WERI-Rb-1 (cell line): ENCODE results near the gene COL27A1.
A peak's percentile ranks its signal among the peaks of the same experiment; 100 is the strongest.

ENCODE experiments used
- DNase-seq: peaks from one replicate; pipeline ENCODE4 v3.0.0-alpha.2; 2020
- H3K27ac ChIP-seq: fragments of 250-450 bp; sonication (Bioruptor Pico); 2 replicates; pipeline ENCODE4 v1.5.1; 2020; ENCODE audit warnings: mild to moderate bottlenecking, moderate library complexity
- H3K27me3 ChIP-seq: fragments of 250-450 bp; sonication (Bioruptor Pico); 2 replicates; pipeline ENCODE4 v1.5.1; 2021; ENCODE audit warnings: mild to moderate bottlenecking, low read depth, moderate library complexity; ENCODE audit not compliant: insufficient read depth, severe bottlenecking
- H3K36me3 ChIP-seq: fragments of 250-450 bp; sonication (Bioruptor Pico); 2 replicates; pipeline ENCODE4 v1.5.1; 2020; ENCODE audit warnings: mild to moderate bottlenecking, moderate library complexity
- H3K4me3 ChIP-seq: 2 replicates; pipeline ENCODE4 v1.5.1; 2011; ENCODE audit warnings: low read depth, mild to moderate bottlenecking, control low read depth, low read length
- H3K9me3 ChIP-seq: fragments of 250-450 bp; sonication (Bioruptor Pico); 2 replicates; pipeline ENCODE4 v1.5.1; 2021; ENCODE audit warnings: mild to moderate bottlenecking, moderate library complexity; ENCODE audit not compliant: severe bottlenecking
- TF ChIP-seq, protein P1 (sequence below): IDR thresholded peaks from 2 replicates; pipeline ENCODE4 v1.5.1; 2011; ENCODE audit warnings: low read depth, mild to moderate bottlenecking, control low read depth, inconsistent platforms, low read length

Gene COL27A1

DNA sequence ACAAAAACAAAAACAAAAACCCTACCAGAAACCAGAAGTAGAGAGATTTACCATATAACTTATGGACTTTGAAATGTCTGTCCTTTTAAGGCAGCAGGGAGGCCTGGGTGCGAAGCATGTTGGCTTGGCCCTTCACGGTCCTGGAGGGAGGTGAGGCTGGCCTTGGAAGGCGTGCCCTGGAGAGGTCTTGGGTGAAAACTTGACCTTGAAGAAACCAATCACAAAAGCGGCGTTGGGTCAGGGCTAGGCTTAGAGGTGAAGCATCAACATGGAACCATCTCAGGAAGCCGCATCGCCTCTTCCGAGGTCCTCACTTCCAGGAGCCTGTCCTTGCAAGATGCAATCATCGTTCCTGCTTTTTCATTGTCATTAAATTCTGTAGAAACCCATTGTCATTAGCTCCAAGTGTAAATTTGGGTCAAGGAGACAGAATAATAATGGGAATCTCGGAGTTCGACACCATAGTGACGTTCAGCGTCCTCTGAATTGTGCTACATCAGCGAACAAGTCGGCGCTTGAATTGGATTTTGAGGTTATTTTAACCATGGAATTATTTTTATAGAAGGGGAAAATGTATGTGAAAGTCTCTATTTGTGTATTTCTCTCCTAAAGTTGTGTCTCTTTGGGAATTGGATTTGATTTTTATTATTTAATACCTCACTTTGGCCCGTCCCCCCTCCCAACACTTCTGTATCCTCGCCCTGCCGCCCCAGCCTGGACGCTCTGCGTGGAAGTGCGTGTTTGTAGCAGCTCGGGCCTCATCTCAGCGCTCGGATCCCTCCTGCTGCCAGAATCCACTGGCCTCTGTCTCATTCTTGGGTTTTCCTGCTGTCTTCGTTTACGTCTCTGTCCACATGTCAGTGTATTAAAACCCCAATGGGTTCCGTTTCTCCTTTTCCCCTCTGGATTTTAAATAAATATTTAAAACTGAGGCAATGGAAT, 156.5 kb downstream of the COL27A1 start:
- Histone ChIP-seq H3K36me3 (peaks cover 44% of the 10 kb centered on the region), H3K9me3 (peaks cover 5% of the 10 kb centered on the region), H3K27ac (no peak overlapping the region), H3K4me3 (no peak overlapping the region), H3K27me3 (no peaks in the 10 kb centered on the region)
- peak; percentile 8 for DNase-seq
- TF ChIP-seq, protein P1, sequence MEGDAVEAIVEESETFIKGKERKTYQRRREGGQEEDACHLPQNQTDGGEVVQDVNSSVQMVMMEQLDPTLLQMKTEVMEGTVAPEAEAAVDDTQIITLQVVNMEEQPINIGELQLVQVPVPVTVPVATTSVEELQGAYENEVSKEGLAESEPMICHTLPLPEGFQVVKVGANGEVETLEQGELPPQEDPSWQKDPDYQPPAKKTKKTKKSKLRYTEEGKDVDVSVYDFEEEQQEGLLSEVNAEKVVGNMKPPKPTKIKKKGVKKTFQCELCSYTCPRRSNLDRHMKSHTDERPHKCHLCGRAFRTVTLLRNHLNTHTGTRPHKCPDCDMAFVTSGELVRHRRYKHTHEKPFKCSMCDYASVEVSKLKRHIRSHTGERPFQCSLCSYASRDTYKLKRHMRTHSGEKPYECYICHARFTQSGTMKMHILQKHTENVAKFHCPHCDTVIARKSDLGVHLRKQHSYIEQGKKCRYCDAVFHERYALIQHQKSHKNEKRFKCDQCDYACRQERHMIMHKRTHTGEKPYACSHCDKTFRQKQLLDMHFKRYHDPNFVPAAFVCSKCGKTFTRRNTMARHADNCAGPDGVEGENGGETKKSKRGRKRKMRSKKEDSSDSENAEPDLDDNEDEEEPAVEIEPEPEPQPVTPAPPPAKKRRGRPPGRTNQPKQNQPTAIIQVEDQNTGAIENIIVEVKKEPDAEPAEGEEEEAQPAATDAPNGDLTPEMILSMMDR = no peak

DNA sequence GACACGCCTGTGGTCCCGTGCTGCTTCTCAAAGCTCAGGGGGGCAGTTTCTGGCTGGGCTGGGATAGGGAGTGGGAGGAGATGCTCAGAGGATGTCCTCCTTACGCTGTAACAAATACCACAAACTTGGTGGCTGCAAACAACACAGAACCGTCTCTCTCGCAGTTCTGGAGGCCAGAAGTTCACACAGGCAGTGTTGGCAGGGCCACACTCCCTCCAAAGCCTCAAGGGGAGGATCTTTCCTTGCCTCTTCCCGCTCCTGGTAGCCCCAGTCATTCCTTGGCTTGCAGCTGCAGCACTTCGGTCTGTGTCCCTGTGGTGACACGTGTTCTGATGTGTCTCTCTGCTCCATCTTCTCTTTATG, 157.2 kb downstream of the COL27A1 start:
- H3K9me3 ChIP-seq = peaks cover 5% of the 10 kb centered on the region
- no peak overlapping the region for H3K27ac ChIP-seq
- H3K4me3 ChIP-seq = no peak overlapping the region
- TF ChIP-seq, protein P1 = no peak
- H3K27me3 ChIP-seq = no peaks in the 10 kb centered on the region
- peak; percentile 4 for DNase-seq
- peaks cover 37% of the 10 kb centered on the region for H3K36me3 ChIP-seq

DNA sequence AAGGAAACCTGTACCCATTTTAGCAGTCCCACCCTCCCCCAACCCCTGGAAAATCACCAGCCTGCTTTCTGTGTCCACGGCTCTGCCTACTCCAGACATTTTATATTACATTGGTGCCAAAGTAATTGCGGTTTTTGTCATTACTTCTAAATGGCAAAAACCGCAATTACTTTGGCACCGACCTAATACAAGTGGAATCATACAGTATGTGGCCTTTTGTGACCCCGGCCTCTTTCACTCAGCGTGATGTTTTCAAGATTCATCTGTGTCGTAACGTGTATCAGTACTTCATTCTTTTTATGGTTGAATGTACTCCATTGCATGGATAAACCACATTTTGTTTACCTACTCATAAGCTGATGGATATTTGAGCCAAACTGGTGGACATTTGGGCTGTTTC, 157.8 kb downstream of the COL27A1 start:
- TF ChIP-seq, protein P1 = no peak
- Histone ChIP-seq H3K27me3 (no peaks in the 10 kb centered on the region), H3K4me3 (no peak overlapping the region), H3K36me3 (peaks cover 30% of the 10 kb centered on the region), H3K27ac (no peak overlapping the region), H3K9me3 (peaks cover 5% of the 10 kb centered on the region)
- no peak for DNase-seq

DNA sequence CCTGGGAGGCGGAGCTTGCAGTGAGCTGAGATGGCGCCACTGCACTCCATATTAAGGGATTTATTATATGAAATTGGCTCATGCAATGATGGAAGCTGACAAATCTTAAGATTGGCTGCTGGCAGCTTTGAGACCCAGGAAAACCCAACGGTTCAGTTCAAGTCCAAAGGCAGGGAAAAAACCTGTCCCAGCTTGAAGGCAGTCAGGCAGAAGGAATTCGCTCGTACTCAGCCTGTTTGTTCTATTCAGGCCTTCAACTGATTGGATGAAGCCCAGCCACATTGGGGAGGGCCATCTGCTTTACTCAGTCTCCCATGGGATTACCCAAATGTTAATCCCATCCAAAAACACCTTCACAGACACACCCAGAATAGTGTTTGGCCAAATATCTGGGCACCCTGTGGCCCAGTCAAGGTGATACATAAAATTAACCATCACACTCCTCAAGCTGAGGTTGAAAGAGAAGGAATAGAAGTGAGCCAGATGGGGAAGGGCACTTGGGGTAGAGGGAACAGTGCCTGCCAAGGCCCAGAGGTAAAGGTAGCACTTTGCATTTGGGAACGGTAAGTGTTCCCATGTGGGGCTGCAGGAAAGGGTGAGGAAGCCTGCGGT, 159.0 kb downstream of the COL27A1 start:
- TF ChIP-seq, protein P1 = no peak
- H3K36me3 ChIP-seq = peaks cover 19% of the 10 kb centered on the region
- no peaks in the 10 kb centered on the region for H3K27me3 ChIP-seq
- H3K4me3 ChIP-seq = no peak overlapping the region
- peaks cover 5% of the 10 kb centered on the region for H3K9me3 ChIP-seq
- H3K27ac ChIP-seq = no peak overlapping the region
- DNase-seq = peak; percentile 5

DNA sequence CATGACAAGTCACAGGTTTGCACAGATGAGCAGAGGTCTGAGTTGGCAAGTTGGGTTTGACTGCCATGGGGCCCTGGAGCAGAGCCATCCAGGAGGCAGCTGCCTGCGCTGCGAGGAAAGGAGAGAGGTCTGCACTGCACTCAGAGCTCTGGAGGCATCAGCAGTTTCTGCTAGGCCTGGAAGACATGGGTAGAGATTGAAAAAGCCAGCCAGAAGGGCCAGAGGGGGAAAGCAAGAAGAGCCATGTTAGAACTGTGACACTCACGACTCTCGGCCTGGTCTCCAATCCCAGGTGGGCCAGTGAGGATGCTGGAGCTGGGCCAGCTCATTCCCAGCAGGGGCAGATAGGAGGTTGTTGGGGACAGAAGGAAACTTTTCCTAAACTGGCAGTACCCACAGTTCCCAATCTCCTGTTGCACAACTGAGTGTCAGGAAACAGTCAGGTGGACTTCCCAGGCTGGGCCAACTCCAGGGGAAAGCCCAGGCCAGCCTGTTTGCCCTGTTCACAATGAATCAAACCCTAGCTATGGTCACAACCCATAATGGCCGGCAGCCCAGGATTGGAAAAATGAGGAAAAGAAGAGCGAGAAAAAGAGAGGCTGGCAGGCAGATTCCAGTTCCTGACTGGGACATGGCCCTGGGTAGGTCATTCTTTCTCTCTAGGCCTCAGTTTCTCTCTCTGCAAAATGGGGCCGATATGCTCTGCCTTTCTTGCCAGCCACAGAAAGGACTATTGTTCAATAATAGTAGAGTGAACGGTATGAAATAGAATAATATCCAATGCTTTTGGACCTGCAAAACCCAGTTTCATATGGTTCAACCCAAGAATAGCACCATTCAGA, 159.8 kb downstream of the COL27A1 start:
- TF ChIP-seq, protein P1 = no peak
- no peak overlapping the region for H3K4me3 ChIP-seq
- H3K27ac ChIP-seq = no peak overlapping the region
- peaks cover 5% of the 10 kb centered on the region for H3K9me3 ChIP-seq
- H3K27me3 ChIP-seq = no peaks in the 10 kb centered on the region
- H3K36me3 ChIP-seq = peaks cover 14% of the 10 kb centered on the region
- DNase-seq = peak; percentile 5
